Heart left ventricle (tissue), 13 donors: Measurements from ENCODE around the gene UBQLN1.

ENCODE experiments used
- CTCF ChIP-seq, 12 donors: fragments of 200-600 bp; sonication (generic) in 4 of 12; IDR thresholded peaks; one replicate each; pipeline versions ENCODE4 v1.5.0 to v1.8.0; 2018 to 2022; ENCODE audit warnings: antibody characterized with exemption in 12 of 12, mild to moderate bottlenecking in 5 of 12
- POLR2A ChIP-seq, 2 donors: fragments of 450-650 bp; IDR thresholded peaks; one replicate each; pipeline ENCODE4 v1.6.1; 2017; ENCODE audit warnings: antibody characterized with exemption in 2 of 2, mild to moderate bottlenecking in 2 of 2, moderate library complexity in 2 of 2
- donor health status: ischemic (EF 13 %, LVEDD 7.1; RV severe dilation, severe dysfunction).
- donor health status: DM: no; HTN: yes; CAD: no.
- donor health status: DM: no; HTN: no; CAD: no.
- donor health status: ischemic (EF 25% LVEDD 6.9; RV normal size, moderate dysfunction).
- donor health status: ischemic (EF 25% LVEDD 5.7; RV mildly dilated, moderate dysfunction).
- donor health status: ischemic (EF 35%, LVEDD 5.7; RV mildly dilated, moderate dysfunction).
- donor health status: nonischemic (EF 11% LVEDD 7.7; RV severe dilation, severe dysfunction).
- donor health status: DM: yes; HTN: yes; CAD: no.
- donor health status: PGD.
- donor health status: ischemic (EF 29% LVEDD 5.4; RV normal size, mild dysfunction).
- donor health status: nonischemic (EF 23%, LVEDD 6.1; RV moderate dilation, normal function).

GRCh38 chr9:83691492-83691891, 16.3 kb downstream of the UBQLN1 start:
- no peak for TF ChIP-seq CTCF (IDR thresholded peaks at IDR 0.05)
- TF ChIP-seq POLR2A (IDR thresholded peaks at IDR 0.05) = no peak
